B cell (primary cell): ENCODE measurements around the gene LRP5. TPM values are rescaled to one million over a fixed set of nuclear protein-coding genes. Genes with fewer than 3 reads are reported as not detected.

Source experiments
- ATAC-seq: fragments of 200-7000 bp; cut with Tn5 transposase; one replicate; pipeline ENCODE4 v1.10.0; 2021; ENCODE audit warnings: low read depth, mild to moderate bottlenecking, moderate number of reproducible peaks, moderate library complexity
- CTCF ChIA-PET: fragments of 350-600 bp; sonication (Branson Sonifier 250); formaldehyde crosslinking; loops from one replicate; lab custom pipeline; 2021; ENCODE audit warnings: antibody characterized with exemption, inconsistent platforms; lab: Charles Lee
- POLR2A ChIA-PET: fragments of 350-600 bp; sonication (Branson Sonifier 250); formaldehyde crosslinking; loops from one replicate; lab custom pipeline; 2021; ENCODE audit warnings: antibody characterized with exemption; lab: Charles Lee
- DNase-seq: peaks from one replicate; pipeline ENCODE4 v3.0.0; 2013
- H2AFZ ChIP-seq: 2 replicates; pipeline ENCODE4 v1.6.1; 2012; ENCODE audit warnings: mild to moderate bottlenecking, low read depth, low read length; ENCODE audit not compliant: insufficient read depth, poor library complexity, severe bottlenecking
- H3K27ac ChIP-seq, 2 donors: 1 replicate in 1 of 2; 2 replicates in 1 of 2; pipeline ENCODE4 v1.5.1; 2012 to 2013; ENCODE audit warnings: low read length in 2 of 2, mild to moderate bottlenecking in 2 of 2, moderate library complexity in 1 of 2
- H3K27me3 ChIP-seq, 4 experiments: fragments of 200-600 bp in 1 of 4; sonication (generic) in 1 of 4; replicated peaks in 1 of 4; 1 replicate in 2 of 4; 2 replicates in 2 of 4; pipeline versions ENCODE4 v1.6.1 to v1.7.0; 2013 to 2016; ENCODE audit warnings: low read length in 3 of 4, mild to moderate bottlenecking in 2 of 4, mixed read lengths in 1 of 4, moderate library complexity in 1 of 4; ENCODE audit not compliant: insufficient read depth in 4 of 4, control insufficient read depth in 3 of 4; ENCODE audit errors: control extremely low read depth in 1 of 4
- H3K36me3 ChIP-seq, 2 experiments: replicated peaks in 1 of 2; 1 replicate in 1 of 2; 2 replicates in 1 of 2; pipeline versions ENCODE4 v1.6.1 to v1.7.1; 2013; ENCODE audit warnings: low read length in 1 of 2; ENCODE audit not compliant: insufficient read depth in 2 of 2, control insufficient read depth in 1 of 2; ENCODE audit errors: control extremely low read depth in 1 of 2, extremely low read depth in 1 of 2
- H3K4me1 ChIP-seq, 2 donors: fragments of 200-600 bp in 1 of 2; sonication (generic) in 1 of 2; 1 replicate in 1 of 2; 2 replicates in 1 of 2; pipeline versions ENCODE4 v1.5.1 to v1.6.1; 2013 to 2017; ENCODE audit warnings: low read length in 2 of 2; ENCODE audit not compliant: control insufficient read depth in 2 of 2, insufficient read depth in 2 of 2
- H3K4me2 ChIP-seq: replicated peaks from 2 replicates; pipeline ENCODE3; 2012; ENCODE audit warnings: mild to moderate bottlenecking, low read depth, low read length; ENCODE audit not compliant: poor library complexity, severe bottlenecking
- H3K4me3 ChIP-seq, 5 experiments: fragments of 200-600 bp in 1 of 5; sonication (generic) in 1 of 5; 1 replicate in 3 of 5; 2 replicates in 2 of 5; pipeline versions ENCODE4 v1.5.1 to v1.7.0; 2011 to 2016; ENCODE audit warnings: low read length in 4 of 5, mild to moderate bottlenecking in 4 of 5, low read depth in 2 of 5, control low read depth in 1 of 5, moderate library complexity in 1 of 5; ENCODE audit not compliant: insufficient read depth in 1 of 5; ENCODE audit errors: control extremely low read depth in 1 of 5, extremely low read depth in 1 of 5
- H3K79me2 ChIP-seq: fragments of 200-600 bp; sonication (generic); one replicate; pipeline ENCODE4 v1.6.0; 2016; ENCODE audit warnings: low read length; ENCODE audit not compliant: control insufficient read depth, insufficient read depth
- H3K9ac ChIP-seq: fragments of 200-600 bp; sonication (generic); 2 replicates; pipeline ENCODE4 v1.6.1; 2017; ENCODE audit warnings: mild to moderate bottlenecking, low read length, moderate library complexity
- H3K9me3 ChIP-seq, 3 donors: one replicate each; pipeline versions ENCODE4 v1.6.1 to v1.7.1; 2013; ENCODE audit warnings: low read length in 2 of 3; ENCODE audit not compliant: control insufficient read depth in 2 of 3, insufficient read depth in 1 of 3; ENCODE audit errors: control extremely low read depth in 1 of 3
- H4K20me1 ChIP-seq: 2 replicates; pipeline ENCODE4 v1.6.0; 2012; ENCODE audit warnings: mild to moderate bottlenecking, low read length; ENCODE audit not compliant: insufficient read depth, control insufficient read depth, poor library complexity, severe bottlenecking
- H3K27ac Mint-ChIP-seq: one replicate; pipeline ENCODE4 v1.8.0; 2021; ENCODE audit warnings: mixed read lengths
- H3K27me3 Mint-ChIP-seq: one replicate; pipeline ENCODE4 v1.8.0; 2021; ENCODE audit warnings: mixed read lengths
- H3K4me1 Mint-ChIP-seq: one replicate; pipeline ENCODE4 v1.8.0; 2021; ENCODE audit warnings: mixed read lengths
- H3K4me3 Mint-ChIP-seq: one replicate; pipeline ENCODE4 v1.8.0; 2021; ENCODE audit warnings: mixed read lengths
- H3K9me3 Mint-ChIP-seq: one replicate; pipeline ENCODE4 v1.8.0; 2022; ENCODE audit warnings: mixed read lengths; ENCODE audit not compliant: insufficient read depth
- EZH2 ChIP-seq: IDR thresholded peaks from 2 replicates; pipeline ENCODE4 v1.6.1; 2012; ENCODE audit warnings: borderline replicate concordance, low read depth, mild to moderate bottlenecking, moderate library complexity, low read length; ENCODE audit not compliant: insufficient read depth, poor library complexity, severe bottlenecking
- WGBS: methylation state at CpG from one replicate; pipeline ENCODE4 v1.1.5; 2013; ENCODE audit warnings: missing lambda C conversion rate; ENCODE audit not compliant: insufficient coverage; 5-methylcytosine and 5-hydroxymethylcytosine counted together
- intact Hi-C: fragments of 100-400 bp; cut with micrococcal nuclease; formaldehyde crosslinking; loops from one replicate; pipeline ENCODE4 v1.10.0; 2022
- polyA plus RNA-seq: library from polyadenylated mRNA; depleted of rRNA; stranded (reverse); fragments of >200 nt; gene quantifications from 2 replicates; pipeline ENCODE4 v1.2.3, GENCODE V29; 2012
- total RNA-seq, 2 donors: library from RNA; stranded (reverse); fragments of 120-200 nt in 1 of 2; gene quantifications; 1 replicate in 1 of 2; 2 replicates in 1 of 2; pipeline versions ENCODE4 v1.2.3 to v1.2.4, GENCODE V29; 2013 to 2022
- TF ChIP-seq, protein P1 (sequence below): fragments of 200-600 bp; IDR thresholded peaks from one replicate; pipeline ENCODE4 v1.8.0; 2022; ENCODE audit warnings: antibody characterized with exemption, mild to moderate bottlenecking

Gene LRP5
- total and polyA plus RNA-seq, 2 donors (not counting 1 experiment from before 2014, with no cell fraction given), result 2.4 to 13.9 TPM

- Mint-ChIP-seq H3K4me1 (peaks cover 28% of the 10 kb centered on the region), H3K9me3 (peaks cover 7% of the 10 kb centered on the region), H3K4me3 (peak overlapping the region; percentile 82), H3K27me3 (no peaks in the 10 kb centered on the region), H3K27ac (peak overlapping the region; percentile 79)
- CTCF ChIA-PET, result interaction anchor here (1.0 to 1.3 kb wide), 5 partner anchors 9 to 25 kb away, joined by 3 to 14 read pairs (median 4); partner anchors contain the start of gene C11orf24
- Histone ChIP-seq H3K36me3 (no peaks in the 10 kb centered on the region), H3K9ac (peak overlapping the region; percentile 41), H3K27ac (peak overlapping the region; percentile 1 to 63), H3K79me2 (no peaks in the 10 kb centered on the region), H3K4me3 (peak overlapping the region; percentile 2 to 44 (median 37)), H4K20me1 (no peaks in the 10 kb centered on the region), H3K4me1 (peaks cover 16 to 17% of the 10 kb centered on the region in 2 donors), H3K9me3 (peaks cover 0 to 1% (median 0%) of the 10 kb centered on the region in 3 donors), H3K27me3 (no peaks in the 10 kb centered on the region), H2AFZ (peak overlapping the region; percentile 66), H3K4me2 (peak overlapping the region; percentile 75)
- TF ChIP-seq, protein P1, sequence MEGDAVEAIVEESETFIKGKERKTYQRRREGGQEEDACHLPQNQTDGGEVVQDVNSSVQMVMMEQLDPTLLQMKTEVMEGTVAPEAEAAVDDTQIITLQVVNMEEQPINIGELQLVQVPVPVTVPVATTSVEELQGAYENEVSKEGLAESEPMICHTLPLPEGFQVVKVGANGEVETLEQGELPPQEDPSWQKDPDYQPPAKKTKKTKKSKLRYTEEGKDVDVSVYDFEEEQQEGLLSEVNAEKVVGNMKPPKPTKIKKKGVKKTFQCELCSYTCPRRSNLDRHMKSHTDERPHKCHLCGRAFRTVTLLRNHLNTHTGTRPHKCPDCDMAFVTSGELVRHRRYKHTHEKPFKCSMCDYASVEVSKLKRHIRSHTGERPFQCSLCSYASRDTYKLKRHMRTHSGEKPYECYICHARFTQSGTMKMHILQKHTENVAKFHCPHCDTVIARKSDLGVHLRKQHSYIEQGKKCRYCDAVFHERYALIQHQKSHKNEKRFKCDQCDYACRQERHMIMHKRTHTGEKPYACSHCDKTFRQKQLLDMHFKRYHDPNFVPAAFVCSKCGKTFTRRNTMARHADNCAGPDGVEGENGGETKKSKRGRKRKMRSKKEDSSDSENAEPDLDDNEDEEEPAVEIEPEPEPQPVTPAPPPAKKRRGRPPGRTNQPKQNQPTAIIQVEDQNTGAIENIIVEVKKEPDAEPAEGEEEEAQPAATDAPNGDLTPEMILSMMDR, result no peak
- TF ChIP-seq EZH2, result no peak
- ATAC-seq (peak; percentile 79), DNase-seq (peak; percentile 50)
- WGBS, result 25% methylated on average over 11 of the region's 15 CpGs
- POLR2A ChIA-PET, result interaction anchor here (0.6 to 0.8 kb wide), 2 partner anchors 14 to 17 kb away, joined by 3 read pairs; no protein-coding TSS in a partner anchor
- intact Hi-C loops, result loop anchor here (1.0 kb wide), 1 partner anchor 10 kb away; no protein-coding TSS in a partner anchor
Observed at GRCh38 chr11:68282141-68282860, 30.1 kb upstream of the LRP5 start.

GRCh38 chr11:68282861-68283230 is 29.5 kb upstream of the LRP5 start:
- H3K9ac ChIP-seq, result no peak overlapping the region
- no peak for TF ChIP-seq EZH2
- TF ChIP-seq, protein P1, result no peak
- no peak overlapping the region for H3K4me3 ChIP-seq
- ChIA-PET POLR2A (interaction anchor here (0.6 to 0.8 kb wide), 2 partner anchors 13 to 17 kb away, joined by 3 read pairs; no protein-coding TSS in a partner anchor), CTCF (interaction anchor here (1.0 to 1.3 kb wide), 5 partner anchors 9 to 25 kb away, joined by 3 to 14 read pairs (median 4); partner anchors contain the start of gene C11orf24)
- H3K9me3 Mint-ChIP-seq, result peaks cover 7% of the 10 kb centered on the region
- peaks cover 0 to 1% (median 0%) of the 10 kb centered on the region in 3 donors for H3K9me3 ChIP-seq
- H3K79me2 ChIP-seq, result no peaks in the 10 kb centered on the region
- H3K4me2 ChIP-seq, result peak overlapping the region; percentile 75
- no peak overlapping the region for H3K27ac ChIP-seq
- peak overlapping the region; percentile 66 for H2AFZ ChIP-seq
- no peaks in the 10 kb centered on the region for H3K36me3 ChIP-seq
- peaks cover 28% of the 10 kb centered on the region for H3K4me1 Mint-ChIP-seq
- H3K27me3 ChIP-seq, result no peaks in the 10 kb centered on the region
- peaks cover 16 to 17% of the 10 kb centered on the region in 2 donors for H3K4me1 ChIP-seq
- intact Hi-C loops, result loop anchor here (1.0 kb wide), 1 partner anchor 11 kb away; no protein-coding TSS in a partner anchor
- peak overlapping the region; percentile 82 for H3K4me3 Mint-ChIP-seq
- no peak for DNase-seq
- no peaks in the 10 kb centered on the region for H3K27me3 Mint-ChIP-seq
- peak overlapping the region; percentile 79 for H3K27ac Mint-ChIP-seq
- no peaks in the 10 kb centered on the region for H4K20me1 ChIP-seq
- 95% methylated on average over 11 of the region's 14 CpGs for WGBS
- no peak for ATAC-seq
